Measurements from ENCODE around the gene EYS.

Gene EYS

GRCh38 chr6:64969139-64969538 lies 737.9 kb downstream of the EYS start:
- H3K4me1 ChIP-seq (ENCODE audit: control insufficient read depth in 2 of 2, insufficient read depth in 2 of 2, low read length in 2 of 2) = no peaks in the 10 kb centered on the region
- H3K9me3 ChIP-seq (ENCODE audit: control insufficient read depth in 2 of 2, low read length in 2 of 2) = no peaks in the 10 kb centered on the region
- H3K27ac ChIP-seq (ENCODE audit: low read depth in 2 of 2, low read length in 2 of 2) = no peak overlapping the region
- no peaks in the 10 kb centered on the region for H3K36me3 ChIP-seq (ENCODE audit: control insufficient read depth in 2 of 2, insufficient read depth in 2 of 2, low read length in 2 of 2)
- H3K4me3 ChIP-seq (ENCODE audit: low read length in 2 of 2) = no peak overlapping the region
- no peaks in the 10 kb centered on the region for H3K27me3 ChIP-seq (ENCODE audit: control insufficient read depth in 2 of 2, insufficient read depth in 2 of 2, low read length in 2 of 2)
- no peak overlapping the region for H3K9ac ChIP-seq (ENCODE audit: low read depth in 1 of 2, low read length in 2 of 2)

- H3K9me3 ChIP-seq (ENCODE audit: control insufficient read depth in 2 of 2, low read length in 2 of 2) = no peaks in the 10 kb centered on the region
- H3K27me3 ChIP-seq (ENCODE audit: control insufficient read depth in 2 of 2, insufficient read depth in 2 of 2, low read length in 2 of 2) = no peaks in the 10 kb centered on the region
- no peak overlapping the region for H3K27ac ChIP-seq (ENCODE audit: low read depth in 2 of 2, low read length in 2 of 2)
- H3K9ac ChIP-seq (ENCODE audit: low read depth in 1 of 2, low read length in 2 of 2) = no peak overlapping the region
- no peaks in the 10 kb centered on the region for H3K36me3 ChIP-seq (ENCODE audit: control insufficient read depth in 2 of 2, insufficient read depth in 2 of 2, low read length in 2 of 2)
- H3K4me1 ChIP-seq (ENCODE audit: control insufficient read depth in 2 of 2, insufficient read depth in 2 of 2, low read length in 2 of 2) = no peaks in the 10 kb centered on the region
- H3K4me3 ChIP-seq (ENCODE audit: low read length in 2 of 2) = no peak overlapping the region
Measured at GRCh38 chr6:64955435-64955848, 751.6 kb downstream of the EYS start.

- no peak overlapping the region for H3K27ac ChIP-seq (ENCODE audit: low read depth in 2 of 2, low read length in 2 of 2)
- no peaks in the 10 kb centered on the region for H3K4me1 ChIP-seq (ENCODE audit: control insufficient read depth in 2 of 2, insufficient read depth in 2 of 2, low read length in 2 of 2)
- H3K4me3 ChIP-seq (ENCODE audit: low read length in 2 of 2) = no peak overlapping the region
- H3K27me3 ChIP-seq (ENCODE audit: control insufficient read depth in 2 of 2, insufficient read depth in 2 of 2, low read length in 2 of 2) = no peaks in the 10 kb centered on the region
- H3K9ac ChIP-seq (ENCODE audit: low read depth in 1 of 2, low read length in 2 of 2) = no peak overlapping the region
- H3K36me3 ChIP-seq (ENCODE audit: control insufficient read depth in 2 of 2, insufficient read depth in 2 of 2, low read length in 2 of 2) = no peaks in the 10 kb centered on the region
- no peaks in the 10 kb centered on the region for H3K9me3 ChIP-seq (ENCODE audit: control insufficient read depth in 2 of 2, low read length in 2 of 2)
Measured at GRCh38 chr6:64949257-64949656, 757.8 kb downstream of the EYS start.

GRCh38 chr6:64948261-64948660 lies 758.8 kb downstream of the EYS start:
- Histone ChIP-seq H3K4me3 (ENCODE audit: low read length in 2 of 2) (no peak overlapping the region), H3K9me3 (ENCODE audit: control insufficient read depth in 2 of 2, low read length in 2 of 2) (no peaks in the 10 kb centered on the region), H3K27me3 (ENCODE audit: control insufficient read depth in 2 of 2, insufficient read depth in 2 of 2, low read length in 2 of 2) (no peaks in the 10 kb centered on the region), H3K9ac (ENCODE audit: low read depth in 1 of 2, low read length in 2 of 2) (no peak overlapping the region), H3K4me1 (ENCODE audit: control insufficient read depth in 2 of 2, insufficient read depth in 2 of 2, low read length in 2 of 2) (no peaks in the 10 kb centered on the region), H3K27ac (ENCODE audit: low read depth in 2 of 2, low read length in 2 of 2) (no peak overlapping the region), H3K36me3 (ENCODE audit: control insufficient read depth in 2 of 2, insufficient read depth in 2 of 2, low read length in 2 of 2) (no peaks in the 10 kb centered on the region)

- no peaks in the 10 kb centered on the region for H3K4me1 ChIP-seq (ENCODE audit: control insufficient read depth in 2 of 2, insufficient read depth in 2 of 2, low read length in 2 of 2)
Measured at GRCh38 chr6:64945450-64945849, 761.6 kb downstream of the EYS start.

GRCh38 chr6:64932486-64932885 lies 774.5 kb downstream of the EYS start:
- Histone ChIP-seq H3K9me3 (ENCODE audit: control insufficient read depth in 2 of 2, low read length in 2 of 2) (no peaks in the 10 kb centered on the region), H3K27me3 (ENCODE audit: control insufficient read depth in 2 of 2, insufficient read depth in 2 of 2, low read length in 2 of 2) (no peaks in the 10 kb centered on the region), H3K27ac (ENCODE audit: low read depth in 2 of 2, low read length in 2 of 2) (no peak overlapping the region), H3K4me3 (ENCODE audit: low read length in 2 of 2) (no peak overlapping the region), H3K36me3 (ENCODE audit: control insufficient read depth in 2 of 2, insufficient read depth in 2 of 2, low read length in 2 of 2) (no peaks in the 10 kb centered on the region), H3K9ac (ENCODE audit: low read depth in 1 of 2, low read length in 2 of 2) (no peak overlapping the region), H3K4me1 (ENCODE audit: control insufficient read depth in 2 of 2, insufficient read depth in 2 of 2, low read length in 2 of 2) (no peaks in the 10 kb centered on the region)

More at GRCh38 chr6:64945450-64945849, 761.6 kb downstream of the EYS start:
- no peak overlapping the region for H3K4me3 ChIP-seq (ENCODE audit: low read length in 2 of 2)
- H3K9me3 ChIP-seq (ENCODE audit: control insufficient read depth in 2 of 2, low read length in 2 of 2) = no peaks in the 10 kb centered on the region
- no peak overlapping the region for H3K27ac ChIP-seq (ENCODE audit: low read depth in 2 of 2, low read length in 2 of 2)
- no peaks in the 10 kb centered on the region for H3K36me3 ChIP-seq (ENCODE audit: control insufficient read depth in 2 of 2, insufficient read depth in 2 of 2, low read length in 2 of 2)
- no peaks in the 10 kb centered on the region for H3K27me3 ChIP-seq (ENCODE audit: control insufficient read depth in 2 of 2, insufficient read depth in 2 of 2, low read length in 2 of 2)
- H3K9ac ChIP-seq (ENCODE audit: low read depth in 1 of 2, low read length in 2 of 2) = no peak overlapping the region

GRCh38 chr6:64930681-64931080 lies 776.3 kb downstream of the EYS start:
- Histone ChIP-seq H3K4me1 (ENCODE audit: control insufficient read depth in 2 of 2, insufficient read depth in 2 of 2, low read length in 2 of 2) (no peaks in the 10 kb centered on the region), H3K9me3 (ENCODE audit: control insufficient read depth in 2 of 2, low read length in 2 of 2) (no peaks in the 10 kb centered on the region), H3K36me3 (ENCODE audit: control insufficient read depth in 2 of 2, insufficient read depth in 2 of 2, low read length in 2 of 2) (no peaks in the 10 kb centered on the region), H3K27me3 (ENCODE audit: control insufficient read depth in 2 of 2, insufficient read depth in 2 of 2, low read length in 2 of 2) (no peaks in the 10 kb centered on the region), H3K27ac (ENCODE audit: low read depth in 2 of 2, low read length in 2 of 2) (no peak overlapping the region), H3K4me3 (ENCODE audit: low read length in 2 of 2) (no peak overlapping the region), H3K9ac (ENCODE audit: low read depth in 1 of 2, low read length in 2 of 2) (no peak overlapping the region)

GRCh38 chr6:64926051-64926450 lies 781.0 kb downstream of the EYS start:
- Histone ChIP-seq H3K27ac (ENCODE audit: low read depth in 2 of 2, low read length in 2 of 2) (no peak overlapping the region), H3K9me3 (ENCODE audit: control insufficient read depth in 2 of 2, low read length in 2 of 2) (no peaks in the 10 kb centered on the region), H3K4me3 (ENCODE audit: low read length in 2 of 2) (no peak overlapping the region), H3K36me3 (ENCODE audit: control insufficient read depth in 2 of 2, insufficient read depth in 2 of 2, low read length in 2 of 2) (no peaks in the 10 kb centered on the region), H3K9ac (ENCODE audit: low read depth in 1 of 2, low read length in 2 of 2) (no peak overlapping the region), H3K27me3 (ENCODE audit: control insufficient read depth in 2 of 2, insufficient read depth in 2 of 2, low read length in 2 of 2) (no peaks in the 10 kb centered on the region), H3K4me1 (ENCODE audit: control insufficient read depth in 2 of 2, insufficient read depth in 2 of 2, low read length in 2 of 2) (no peaks in the 10 kb centered on the region)

- no peaks in the 10 kb centered on the region for H3K9me3 ChIP-seq (ENCODE audit: control insufficient read depth in 2 of 2, low read length in 2 of 2)
- no peaks in the 10 kb centered on the region for H3K27me3 ChIP-seq (ENCODE audit: control insufficient read depth in 2 of 2, insufficient read depth in 2 of 2, low read length in 2 of 2)
- no peak overlapping the region for H3K9ac ChIP-seq (ENCODE audit: low read depth in 1 of 2, low read length in 2 of 2)
- H3K4me1 ChIP-seq (ENCODE audit: control insufficient read depth in 2 of 2, insufficient read depth in 2 of 2, low read length in 2 of 2) = no peaks in the 10 kb centered on the region
- no peak overlapping the region for H3K4me3 ChIP-seq (ENCODE audit: low read length in 2 of 2)
- H3K27ac ChIP-seq (ENCODE audit: low read depth in 2 of 2, low read length in 2 of 2) = no peak overlapping the region
- H3K36me3 ChIP-seq (ENCODE audit: control insufficient read depth in 2 of 2, insufficient read depth in 2 of 2, low read length in 2 of 2) = no peaks in the 10 kb centered on the region
Measured at GRCh38 chr6:64920257-64920656, 786.8 kb downstream of the EYS start.

GRCh38 chr6:64914124-64914523 lies 792.9 kb downstream of the EYS start:
- Histone ChIP-seq H3K9ac (ENCODE audit: low read depth in 1 of 2, low read length in 2 of 2) (no peak overlapping the region), H3K4me1 (ENCODE audit: control insufficient read depth in 2 of 2, insufficient read depth in 2 of 2, low read length in 2 of 2) (no peaks in the 10 kb centered on the region), H3K27ac (ENCODE audit: low read depth in 2 of 2, low read length in 2 of 2) (no peak overlapping the region), H3K27me3 (ENCODE audit: control insufficient read depth in 2 of 2, insufficient read depth in 2 of 2, low read length in 2 of 2) (no peaks in the 10 kb centered on the region), H3K4me3 (ENCODE audit: low read length in 2 of 2) (no peak overlapping the region), H3K9me3 (ENCODE audit: control insufficient read depth in 2 of 2, low read length in 2 of 2) (no peaks in the 10 kb centered on the region), H3K36me3 (ENCODE audit: control insufficient read depth in 2 of 2, insufficient read depth in 2 of 2, low read length in 2 of 2) (no peaks in the 10 kb centered on the region)

- Histone ChIP-seq H3K36me3 (ENCODE audit: control insufficient read depth in 2 of 2, insufficient read depth in 2 of 2, low read length in 2 of 2) (no peaks in the 10 kb centered on the region), H3K9me3 (ENCODE audit: control insufficient read depth in 2 of 2, low read length in 2 of 2) (no peaks in the 10 kb centered on the region), H3K27ac (ENCODE audit: low read depth in 2 of 2, low read length in 2 of 2) (no peak overlapping the region), H3K27me3 (ENCODE audit: control insufficient read depth in 2 of 2, insufficient read depth in 2 of 2, low read length in 2 of 2) (no peaks in the 10 kb centered on the region), H3K9ac (ENCODE audit: low read depth in 1 of 2, low read length in 2 of 2) (no peak overlapping the region), H3K4me1 (ENCODE audit: control insufficient read depth in 2 of 2, insufficient read depth in 2 of 2, low read length in 2 of 2) (no peaks in the 10 kb centered on the region), H3K4me3 (ENCODE audit: low read length in 2 of 2) (no peak overlapping the region)
Measured at GRCh38 chr6:64912966-64913365, 794.1 kb downstream of the EYS start.
